AG10803 (cell line): ENCODE data around the gene MGAT5B.
"Not testable (repeated sequence)": the region's sequence is repeated elsewhere in the genome, so short reads cannot be mapped to it uniquely, and the experiment has no call there.

ENCODE experiments used
- DNase-seq: peaks from one replicate; pipeline ENCODE4 v3.0.0; 2010; ENCODE audit warnings: low read depth
- H3K4me3 ChIP-seq: 2 replicates; pipeline ENCODE4 v1.5.1; 2011; ENCODE audit warnings: mild to moderate bottlenecking, low read length, control low read depth
- CTCF ChIP-seq: conservative IDR thresholded peaks from 2 replicates; pipeline ENCODE4 v1.5.1; 2011; ENCODE audit warnings: mild to moderate bottlenecking, low read length, control low read depth, inconsistent platforms

MGAT5B gene

GRCh38 chr17:76966016-76966415 lies 97.8 kb downstream of the MGAT5B start:
- no peak for TF ChIP-seq CTCF
- no peak overlapping the region for H3K4me3 ChIP-seq
- no peak for DNase-seq

DNA sequence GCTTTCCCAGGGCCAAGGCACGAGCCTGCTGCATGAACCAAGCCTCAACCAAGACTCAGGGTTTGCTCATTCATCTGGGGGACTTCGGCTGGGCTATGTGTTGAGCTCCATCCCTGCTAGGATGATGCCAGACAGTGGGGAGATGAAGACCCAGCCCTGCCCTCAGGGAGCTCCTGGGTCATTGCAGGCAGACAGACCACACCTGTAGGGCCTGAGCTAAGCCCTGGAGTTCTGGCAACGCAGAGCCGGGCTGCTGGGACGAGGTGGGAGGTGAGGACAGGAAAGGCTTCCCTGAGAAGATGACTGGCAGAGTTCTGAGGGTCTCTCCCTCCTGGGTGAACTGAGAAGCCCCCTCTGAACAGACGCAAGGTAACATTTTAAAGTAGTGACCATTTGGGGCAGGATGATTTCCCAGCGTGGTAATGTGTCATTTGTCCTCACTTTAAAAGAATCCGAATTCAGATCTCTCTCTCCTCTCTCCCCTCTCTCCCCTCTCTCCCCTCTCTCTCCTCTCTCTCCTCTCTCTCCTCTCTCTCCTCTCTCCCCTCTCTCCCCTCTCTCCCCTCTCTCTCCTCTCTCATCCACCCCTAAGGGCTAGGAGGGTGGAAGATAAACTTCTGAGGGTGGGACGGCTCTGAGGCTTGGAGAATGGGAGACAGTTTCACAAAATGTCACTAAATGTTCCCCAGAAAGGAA lies 98.4 kb downstream of the MGAT5B start:
- no peak for TF ChIP-seq CTCF
- DNase-seq, result no peak
- H3K4me3 ChIP-seq, result no peak overlapping the region

DNA sequence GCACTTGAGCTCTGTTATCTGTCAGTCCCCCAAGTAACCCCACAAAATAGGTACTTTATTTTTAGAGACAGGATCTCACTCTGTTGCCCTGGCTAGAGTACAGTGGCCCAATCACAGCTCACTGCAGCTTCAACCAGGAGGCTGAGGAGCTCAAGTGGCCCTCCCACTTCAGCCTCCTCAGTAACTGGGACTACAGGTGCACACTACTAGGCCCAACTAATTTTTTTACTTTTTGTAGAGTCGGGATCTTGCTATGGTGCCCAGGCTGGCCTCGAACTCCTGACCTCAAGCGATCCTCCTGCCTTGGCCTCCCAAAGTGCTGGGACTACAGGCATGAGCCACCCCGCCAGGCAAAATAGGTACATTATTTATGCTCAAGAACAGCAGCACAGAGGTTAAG lies 99.6 kb downstream of the MGAT5B start:
- no peak for DNase-seq
- no peak for TF ChIP-seq CTCF
- H3K4me3 ChIP-seq, result no peak overlapping the region

- DNase-seq, result no peak
These were observed 100.7 kb downstream of the MGAT5B start for GRCh38 chr17:76968707-76969597.

DNA sequence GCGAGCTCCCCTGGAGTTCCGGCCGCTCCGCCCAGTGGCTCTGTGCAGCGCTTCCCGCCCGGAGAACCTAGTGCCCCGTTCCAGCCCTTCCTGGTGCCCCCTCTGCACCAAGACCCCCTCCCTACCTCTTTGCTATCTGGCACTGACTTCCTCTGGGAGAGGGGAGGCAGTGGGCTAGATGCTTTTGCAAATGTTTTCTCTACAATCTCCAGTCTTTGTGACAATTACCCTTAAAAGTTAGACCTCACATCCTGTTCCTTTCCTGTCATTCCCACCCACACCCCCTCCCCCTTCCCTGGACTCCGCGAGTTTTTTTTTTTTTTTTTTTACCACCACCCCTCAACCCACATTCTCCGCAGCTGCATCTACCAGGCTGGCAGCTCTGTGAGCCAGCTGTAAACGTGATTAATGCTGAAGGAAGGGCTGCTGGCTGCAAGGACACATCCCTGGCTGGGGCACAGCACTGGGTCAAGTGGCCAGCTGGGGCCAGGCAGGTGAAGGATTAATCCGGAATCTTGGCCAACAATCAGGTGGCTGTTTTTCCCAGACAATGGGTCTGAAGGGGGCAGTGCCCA lies 101.5 kb downstream of the MGAT5B start:
- TF ChIP-seq CTCF, result no peak
- H3K4me3 ChIP-seq, result no peak overlapping the region

More at GRCh38 chr17:76968707-76969597, 100.7 kb downstream of the MGAT5B start:
- no peak overlapping the region for H3K4me3 ChIP-seq
- TF ChIP-seq CTCF, result no peak

GRCh38 chr17:76970228-76970627 lies 102.0 kb downstream of the MGAT5B start:
- DNase-seq, result not testable (repeated sequence)

More for the DNA sequence above, 101.5 kb downstream of the MGAT5B start:
- no peak for DNase-seq

GRCh38 chr17:76972046-76972641 lies 103.9 kb downstream of the MGAT5B start:
- H3K4me3 ChIP-seq, result no peak overlapping the region
- TF ChIP-seq CTCF, result no peak
- no peak for DNase-seq

More at GRCh38 chr17:76970228-76970627, 102.0 kb downstream of the MGAT5B start:
- not testable (repeated sequence) for H3K4me3 ChIP-seq
